H1 (cell line): ENCODE measurements around the gene CEP57. TPM values are rescaled to one million over a fixed set of nuclear protein-coding genes. Genes with fewer than 3 reads are reported as not detected.

ENCODE experiments used
- ASH2L ChIP-seq: fragments of 200-600, 300-600 bp; sonication (generic); IDR thresholded peaks from one replicate; pipeline ENCODE4 v1.7.1; 2017; ENCODE audit warnings: low read length
- JUN ChIP-seq: IDR thresholded peaks from 2 replicates; pipeline ENCODE4 v1.6.1; 2011; ENCODE audit warnings: low read depth, mild to moderate bottlenecking, improper control_type of control experiment, low read length
- POLR2A ChIP-seq, 2 experiments: IDR thresholded peaks; 1 replicate in 1 of 2; 2 replicates in 1 of 2; pipeline ENCODE4 v1.6.1; 2011; ENCODE audit warnings: low read depth in 2 of 2, low read length in 2 of 2, mild to moderate bottlenecking in 2 of 2; ENCODE audit errors: control extremely low read depth in 1 of 2
- polyA plus RNA-seq, 7 experiments: library from polyadenylated mRNA; depleted of rRNA in 3 of 7; stranded (reverse) in 5 of 7; unstranded in 2 of 7; fragments of >200 nt in 5 of 7; fragments of 200-250 nt in 2 of 7; gene quantifications; 1 replicate in 5 of 7; 2 replicates in 1 of 7; 4 replicates in 1 of 7; pipeline versions ENCODE4 v1.2.1 to v1.2.3, GENCODE V29; 2011 to 2013; ENCODE audit warnings: missing spikeins in 2 of 7, mixed read lengths in 2 of 7
- total RNA-seq: library from RNA; stranded (reverse); fragmentation: NEBNext Ultra II Directional; extraction: Animal tissue kit (Norgen Biotek cat#: 25700); gene quantifications from 2 replicates; pipeline ENCODE4 v1.2.1, GENCODE V29; 2021

The CEP57 gene
- total and polyA plus RNA-seq, 2 of the 8 experiments (the other 6 are each of a cell fraction or from before 2014, with no cell fraction given), result 26.3 to 72.7 TPM

- TF ChIP-seq JUN (no peak), POLR2A (IDR thresholded peaks at IDR 0.05; ENCODE audit: control extremely low read depth in 1 of 2, low read depth in 2 of 2, low read length in 2 of 2) (no peak), ASH2L (no peak)
Observed at GRCh38 chr11:95835351-95835750, 45.1 kb downstream of the CEP57 start (continued).
